NCI-H510A (cell line): Measurements from ENCODE around the gene MARVELD1.

Experiments used
- DNase-seq: peaks from one replicate; lab custom pipeline; 2025; lab: John Stamatoyannopoulos, UW

The MARVELD1 gene

GRCh38 chr10:97755718-97756117, 42.2 kb downstream of the MARVELD1 start:
- DNase-seq, result no peak

GRCh38 chr10:97757471-97757870, 43.9 kb downstream of the MARVELD1 start:
- DNase-seq, result no peak

DNA sequence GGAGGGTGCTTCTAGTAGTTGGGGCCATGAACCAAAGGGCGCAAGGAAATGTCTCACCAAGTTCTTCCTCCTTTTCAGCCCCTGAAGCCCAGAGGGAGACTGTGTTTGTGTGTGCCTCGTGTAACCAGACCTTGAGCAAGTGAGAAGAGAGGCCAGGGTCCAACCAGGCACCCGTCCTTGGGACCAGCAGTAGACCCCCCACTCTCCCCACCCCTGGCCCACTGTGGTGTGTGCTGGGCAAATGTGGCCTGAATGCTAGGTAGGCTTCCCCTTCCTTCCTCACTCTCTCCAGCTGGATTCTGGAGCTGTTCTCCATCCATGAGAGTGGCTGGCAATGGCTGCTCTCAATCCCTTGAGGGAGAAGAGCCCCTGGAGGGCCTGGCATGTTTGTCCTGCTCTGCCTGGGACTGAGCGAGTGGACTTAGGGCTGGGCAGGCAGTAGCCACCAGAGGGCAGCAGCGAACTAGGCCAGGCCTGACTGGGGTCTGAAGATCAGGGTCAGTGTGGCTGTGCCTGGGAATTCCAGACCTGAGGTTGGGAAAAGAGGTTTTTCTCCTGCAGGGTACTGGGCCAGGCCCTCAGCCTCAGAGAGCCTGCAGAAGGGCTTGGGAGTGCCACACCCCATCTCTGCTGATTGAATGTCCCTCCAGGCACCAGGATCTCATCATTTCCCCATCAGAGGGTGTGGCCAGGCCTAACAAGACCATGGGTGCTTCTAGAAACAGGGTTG, 45.8 kb downstream of the MARVELD1 start:
- DNase-seq, result peak; percentile 68

DNA sequence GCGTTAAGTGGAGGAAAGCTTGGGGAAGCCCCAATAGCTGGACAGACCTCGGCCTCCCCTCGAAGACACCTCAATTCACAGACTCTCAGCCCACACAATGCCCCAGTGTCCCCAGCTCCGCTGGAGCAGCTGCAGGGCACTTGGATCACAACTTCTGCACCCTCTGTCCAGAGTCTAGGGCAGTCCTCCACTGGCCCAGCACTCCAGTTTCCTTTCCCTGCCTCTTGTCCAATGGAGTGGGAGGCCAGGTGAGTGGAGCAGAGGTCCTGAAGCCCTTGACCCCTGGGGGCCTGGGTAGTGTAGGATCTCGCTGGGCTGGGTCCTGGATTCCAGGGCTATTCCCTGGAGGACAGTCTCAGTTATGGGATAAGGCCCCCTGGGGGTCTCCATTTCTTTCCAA, 46.4 kb downstream of the MARVELD1 start:
- no peak for DNase-seq

GRCh38 chr10:97760461-97761257, 47.1 kb downstream of the MARVELD1 start:
- no peak for DNase-seq

DNA sequence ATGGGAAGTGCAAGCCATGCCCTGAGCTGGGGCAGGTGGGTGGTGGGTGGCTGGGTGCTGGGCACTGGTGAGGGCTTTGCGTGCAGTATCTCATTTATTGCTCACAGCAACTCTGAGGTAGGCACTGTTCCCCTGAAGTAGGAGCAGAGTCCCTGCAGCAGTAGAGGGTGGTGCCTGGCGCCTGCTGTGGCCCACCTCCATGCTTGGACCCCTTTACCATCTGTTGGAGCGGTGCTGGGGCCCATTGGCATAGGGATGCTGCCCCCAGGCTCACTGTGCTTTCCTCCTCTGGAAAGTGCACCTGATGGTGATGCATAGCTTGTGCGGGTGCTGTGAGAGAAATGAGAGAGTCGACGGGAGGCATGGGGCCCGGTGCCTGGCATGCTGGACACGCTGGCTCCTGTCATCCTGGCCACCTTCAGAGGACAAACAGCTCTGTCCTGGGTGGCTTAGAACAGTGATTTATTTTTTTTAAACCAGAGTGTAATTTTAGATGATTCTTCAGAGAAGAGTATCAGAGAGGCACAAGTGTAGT, 47.9 kb downstream of the MARVELD1 start:
- no peak for DNase-seq

DNA sequence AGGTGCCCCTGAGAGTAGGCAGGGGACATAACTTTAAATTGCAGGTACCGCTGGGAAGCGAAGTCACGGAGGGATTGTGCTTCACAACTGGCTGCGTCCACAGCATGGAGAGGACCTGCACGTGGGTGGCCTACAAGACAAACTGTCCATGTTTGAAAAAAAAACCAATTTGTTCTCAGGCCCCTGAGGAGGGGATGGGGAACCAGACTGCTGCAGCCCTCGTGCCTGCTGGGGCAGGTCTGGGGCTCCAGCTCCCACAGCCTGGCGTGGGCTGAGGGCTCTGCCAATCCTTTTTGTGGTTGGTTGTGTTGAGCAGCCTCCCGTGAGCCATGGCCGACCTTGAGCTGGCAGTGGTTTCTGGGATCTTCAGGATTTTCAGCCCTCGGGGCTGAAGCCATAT, 48.5 kb downstream of the MARVELD1 start:
- DNase-seq, result no peak

DNA sequence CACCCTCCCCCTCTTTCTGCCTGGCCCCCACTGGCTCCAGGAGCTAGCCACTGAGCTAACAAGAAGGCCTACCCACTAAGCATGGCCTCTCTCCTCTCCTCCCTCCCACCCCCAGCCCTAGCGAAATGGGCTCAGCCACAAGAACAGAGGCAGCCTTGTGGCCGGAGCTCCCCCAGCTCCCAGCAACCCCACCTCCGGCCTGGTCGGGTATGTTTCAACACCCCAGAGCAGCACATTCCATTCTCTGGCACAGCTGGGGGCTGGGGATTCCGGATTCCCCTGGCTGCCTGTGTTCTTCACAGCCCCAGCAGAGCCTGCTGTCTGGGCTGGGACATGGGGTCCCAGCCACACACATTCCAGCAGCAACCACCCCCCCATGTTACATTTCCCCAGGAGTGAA, 49.3 kb downstream of the MARVELD1 start:
- no peak for DNase-seq

DNA sequence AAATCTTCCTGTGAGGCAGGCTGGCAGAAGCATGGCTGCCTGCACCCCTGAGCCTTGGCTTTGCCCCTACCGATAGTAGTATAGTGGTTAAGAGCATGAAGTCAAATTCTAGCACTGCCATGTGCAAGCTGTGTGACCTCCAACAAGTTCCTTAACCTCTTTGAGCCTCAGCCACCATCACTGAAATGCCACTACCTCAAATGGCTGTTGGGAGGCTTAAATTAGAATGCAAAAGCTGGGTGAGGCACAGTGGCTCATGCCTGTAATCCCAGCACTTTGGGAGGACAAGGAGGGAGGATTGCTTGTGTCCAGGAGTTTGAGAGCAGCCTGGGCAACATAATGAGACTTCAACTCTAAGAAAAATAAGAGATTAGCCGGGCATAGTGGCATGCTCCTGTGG, 49.9 kb downstream of the MARVELD1 start:
- DNase-seq, result no peak

- DNase-seq, result no peak
Measured at GRCh38 chr10:97763947-97764346, 50.4 kb downstream of the MARVELD1 start.

GRCh38 chr10:97764519-97764931, 51.0 kb downstream of the MARVELD1 start:
- DNase-seq, result no peak

DNA sequence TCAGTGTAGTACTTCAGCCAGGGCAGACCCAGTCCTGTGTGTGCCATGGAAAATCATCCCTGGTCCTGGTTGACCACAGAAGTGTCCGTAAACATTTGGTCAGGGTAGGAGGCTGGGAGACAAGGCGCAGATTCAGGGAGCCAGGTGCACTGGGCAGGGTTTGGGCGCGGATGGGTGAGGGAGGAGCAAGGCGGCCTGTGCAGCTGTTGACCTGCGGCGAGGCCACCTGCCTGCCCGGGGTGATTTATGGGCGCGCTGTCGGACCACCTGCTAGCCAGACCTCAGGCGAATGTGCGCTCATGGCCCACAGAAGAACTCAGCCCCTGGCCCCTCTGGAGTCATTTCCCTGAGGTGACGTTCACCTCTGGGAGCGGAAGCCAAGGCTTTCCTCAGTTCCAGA, 51.7 kb downstream of the MARVELD1 start:
- peak; percentile 78 for DNase-seq

GRCh38 chr10:97766106-97766810, 52.7 kb downstream of the MARVELD1 start:
- no peak for DNase-seq

DNA sequence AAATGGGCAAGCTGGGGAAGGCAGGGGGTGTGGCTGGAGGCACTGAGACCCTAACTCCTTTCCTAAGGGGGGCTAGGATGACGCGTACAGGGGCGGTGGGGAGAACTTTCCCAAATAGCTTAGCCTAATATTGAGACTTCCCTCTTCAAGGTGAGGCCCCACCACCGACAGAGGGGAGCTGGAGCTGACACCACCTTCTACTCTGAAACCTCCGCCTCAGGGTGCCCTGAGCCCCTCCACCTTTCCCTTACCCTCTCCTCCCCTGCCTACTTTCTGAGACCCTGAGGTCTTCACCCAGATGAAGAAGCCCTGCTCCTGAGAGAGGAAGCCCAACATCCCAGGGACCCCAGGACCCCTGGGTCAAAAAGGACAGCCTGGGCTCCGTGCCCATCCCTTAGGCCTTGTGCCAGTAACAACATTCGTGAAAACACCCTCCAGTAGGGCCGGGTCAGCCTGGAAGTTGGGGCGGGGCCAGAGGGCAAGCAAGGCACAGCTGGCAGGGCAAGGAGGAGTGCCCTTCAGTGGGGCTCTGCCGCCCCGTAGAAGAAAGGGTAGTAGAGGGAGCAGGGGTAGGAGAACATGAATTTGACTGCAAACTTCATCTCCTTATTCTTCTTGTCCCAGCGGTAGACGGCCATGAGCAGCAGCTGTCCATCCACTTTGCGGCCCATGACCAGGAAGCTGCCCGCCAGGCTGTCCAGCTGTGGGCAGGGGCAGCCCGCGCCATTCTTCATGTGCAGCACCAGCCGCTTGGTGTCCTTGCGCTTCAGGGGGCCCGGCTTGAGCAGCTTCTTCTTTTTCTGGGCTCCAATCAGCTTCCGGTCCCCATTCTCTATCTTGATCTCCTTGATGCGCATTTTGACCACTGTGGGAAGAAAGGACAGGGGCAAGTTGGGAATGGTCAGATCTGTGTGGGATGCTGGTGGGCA, 53.7 kb downstream of the MARVELD1 start:
- no peak for DNase-seq
